Heart left ventricle (tissue), 16 donors: ENCODE data around the gene CEP128. TPM values are rescaled to one million over a fixed set of nuclear protein-coding genes. Genes with fewer than 3 reads are reported as not detected.

Source experiments
- ATAC-seq, 4 donors: fragments of 200-7000 bp; cut with Tn5 transposase; one replicate each; pipeline ENCODE4 v1.9.1; 2020 to 2022; ENCODE audit warnings: moderate library complexity in 4 of 4, mild to moderate bottlenecking in 3 of 4, moderate number of reproducible peaks in 1 of 4
- DNase-seq, 5 donors: peaks; one replicate each; pipeline ENCODE4 v3.0.0-alpha.2; 2020
- H3K27ac ChIP-seq, 12 donors: fragments of 200-600 bp; sonication (generic) in 4 of 12; one replicate each; pipeline versions ENCODE4 v1.5.0 to v1.8.0; 2016 to 2022; ENCODE audit warnings: mild to moderate bottlenecking in 2 of 12
- H3K27me3 ChIP-seq, 9 donors: fragments of 200-600 bp; sonication (generic) in 2 of 9; one replicate each; pipeline versions ENCODE4 v1.5.1 to v1.8.0; 2016 to 2022; ENCODE audit warnings: mild to moderate bottlenecking in 3 of 9
- H3K36me3 ChIP-seq, 9 donors: fragments of 200-600 bp; sonication (generic) in 2 of 9; one replicate each; pipeline versions ENCODE4 v1.5.0 to v1.8.0; 2018 to 2022; ENCODE audit warnings: mild to moderate bottlenecking in 2 of 9
- H3K4me1 ChIP-seq, 12 donors: fragments of 200-600 bp; sonication (generic) in 4 of 12; one replicate each; pipeline versions ENCODE4 v1.5.0 to v1.8.0; 2016 to 2022; ENCODE audit warnings: mild to moderate bottlenecking in 3 of 12
- H3K4me3 ChIP-seq, 12 donors: fragments of 200-600 bp; sonication (generic) in 4 of 12; one replicate each; pipeline versions ENCODE4 v1.5.0 to v1.8.0; 2017 to 2022; ENCODE audit warnings: mild to moderate bottlenecking in 9 of 12, moderate library complexity in 4 of 12
- H3K9me3 ChIP-seq, 12 donors: fragments of 200-600 bp; sonication (generic) in 4 of 12; one replicate each; pipeline versions ENCODE4 v1.5.0 to v1.8.0; 2016 to 2022; ENCODE audit warnings: mild to moderate bottlenecking in 1 of 12
- CTCF ChIP-seq, 12 donors: fragments of 200-600 bp; sonication (generic) in 4 of 12; IDR thresholded peaks; one replicate each; pipeline versions ENCODE4 v1.5.0 to v1.8.0; 2018 to 2022; ENCODE audit warnings: antibody characterized with exemption in 12 of 12, mild to moderate bottlenecking in 5 of 12
- POLR2A ChIP-seq, 2 donors: fragments of 450-650 bp; IDR thresholded peaks; one replicate each; pipeline ENCODE4 v1.6.1; 2017; ENCODE audit warnings: antibody characterized with exemption in 2 of 2, mild to moderate bottlenecking in 2 of 2, moderate library complexity in 2 of 2
- WGBS, 4 donors: extraction: QIAGEN DNeasy Blood & Tissue Kit in 2 of 4; methylation state at CpG; one replicate each; pipeline versions ENCODE4 v1.1.5 to v1.1.7; 2013 to 2018; 5-methylcytosine and 5-hydroxymethylcytosine counted together
- intact Hi-C, 10 donors: fragments of 100-400 bp; cut with DNase I; formaldehyde crosslinking; loops; one replicate each; pipeline versions ENCODE4 v1.11.1 to v1.14.2; 2022
- polyA plus RNA-seq, 2 donors: library from polyadenylated mRNA; stranded (reverse); fragments of 200-250 nt; gene quantifications; one replicate each; pipeline ENCODE4 v1.2.3, GENCODE V29; 2013
- total RNA-seq, 9 donors: library from RNA; depleted of rRNA in 2 of 9; stranded (reverse); fragments of >200 nt in 2 of 9; fragmentation: NEBNext Ultra II Directional in 3 of 9; extraction: Animal tissue kit (Norgen Biotek cat#: 25700) in 3 of 9; gene quantifications; one replicate each; pipeline versions ENCODE4 v1.1.0 to v1.2.4, GENCODE V29; 2016 to 2023
- donor health status: ischemic (EF 13 %, LVEDD 7.1; RV severe dilation, severe dysfunction).
- donor health status: healthy with polysubstance abuse.
- donor health status: DM: no; HTN: yes; CAD: no.
- donor health status: DM: no; HTN: no; CAD: no.
- donor health status: ischemic (EF 25% LVEDD 6.9; RV normal size, moderate dysfunction).
- donor health status: ischemic (EF 25% LVEDD 5.7; RV mildly dilated, moderate dysfunction).
- donor health status: healthy.
- donor health status: DM: yes; HTN: yes; CAD: no.
- donor health status: ischemic (EF 35%, LVEDD 5.7; RV mildly dilated, moderate dysfunction).
- donor health status: nonischemic (EF 11% LVEDD 7.7; RV severe dilation, severe dysfunction).
- donor health status: DM: yes; HTN: yes; CAD: no.
- donor health status: PGD.
- donor health status: ischemic (EF 29% LVEDD 5.4; RV normal size, mild dysfunction).
- donor health status: nonischemic (EF 23%, LVEDD 6.1; RV moderate dilation, normal function).

Gene CEP128
- total and polyA plus RNA-seq, 11 donors, result 0.94 to 6.6 (median 3.4) TPM

GRCh38 chr14:80700601-80701000, 240.9 kb downstream of the CEP128 start:
- intact Hi-C loops, result no loop called here
- DNase-seq (no peak), ATAC-seq (no peak)
- WGBS, 4 donors, result 89 to 93% (median 91%) methylated on average over 1 of the region's 1 CpG
- TF ChIP-seq POLR2A (IDR thresholded peaks at IDR 0.05), result no peak
- no peak for TF ChIP-seq CTCF (IDR thresholded peaks at IDR 0.05)
- no peak overlapping the region for H3K4me3 ChIP-seq
- no peaks in the 10 kb centered on the region for H3K36me3 ChIP-seq
- H3K4me1 ChIP-seq, result no peaks in the 10 kb centered on the region
- no peaks in the 10 kb centered on the region for H3K9me3 ChIP-seq
- H3K27me3 ChIP-seq, result no peaks in the 10 kb centered on the region
- no peak overlapping the region for H3K27ac ChIP-seq

- no peak for ATAC-seq
- 57 to 70% (median 65%) methylated on average over 4 of the region's 4 CpGs for WGBS, 4 donors
- H3K4me3 ChIP-seq, result no peak overlapping the region
- TF ChIP-seq CTCF (IDR thresholded peaks at IDR 0.05) (no peak), POLR2A (IDR thresholded peaks at IDR 0.05) (no peak)
- H3K9me3 ChIP-seq, result no peaks in the 10 kb centered on the region
- no peaks in the 10 kb centered on the region for H3K36me3 ChIP-seq
- no peak for DNase-seq
- H3K4me1 ChIP-seq, result no peaks in the 10 kb centered on the region
- H3K27ac ChIP-seq, result no peak overlapping the region
- intact Hi-C loops, result no loop called here
- no peaks in the 10 kb centered on the region for H3K27me3 ChIP-seq
Observed at GRCh38 chr14:80699861-80700260, 241.7 kb downstream of the CEP128 start.

GRCh38 chr14:80698974-80699373, 242.6 kb downstream of the CEP128 start:
- DNase-seq, result no peak
- ATAC-seq, result no peak
- Histone ChIP-seq H3K36me3 (no peaks in the 10 kb centered on the region), H3K4me3 (no peak overlapping the region), H3K27me3 (no peaks in the 10 kb centered on the region), H3K4me1 (no peaks in the 10 kb centered on the region), H3K9me3 (no peaks in the 10 kb centered on the region), H3K27ac (no peak overlapping the region)
- no peak for TF ChIP-seq CTCF (IDR thresholded peaks at IDR 0.05)
- TF ChIP-seq POLR2A (IDR thresholded peaks at IDR 0.05), result no peak
- intact Hi-C loops, result no loop called here
- WGBS, 4 donors, result 90 to 92% (median 91%) methylated on average over 6 of the region's 6 CpGs

GRCh38 chr14:80695869-80696268, 245.7 kb downstream of the CEP128 start:
- Histone ChIP-seq H3K27me3 (no peaks in the 10 kb centered on the region), H3K27ac (no peak overlapping the region), H3K9me3 (no peaks in the 10 kb centered on the region), H3K36me3 (no peaks in the 10 kb centered on the region), H3K4me3 (no peak overlapping the region), H3K4me1 (no peaks in the 10 kb centered on the region)
- ATAC-seq (no peak), DNase-seq (no peak)
- 92 to 97% (median 96%) methylated on average over 4 of the region's 4 CpGs for WGBS, 4 donors
- intact Hi-C loops, result no loop called here
- TF ChIP-seq CTCF (IDR thresholded peaks at IDR 0.05) (no peak), POLR2A (IDR thresholded peaks at IDR 0.05) (no peak)
